Natural killer cell (primary cell): ENCODE data around the gene TSBP1. TPM values are rescaled to one million over a fixed set of nuclear protein-coding genes. Genes with fewer than 3 reads are reported as not detected.

Experiments
- ATAC-seq, 3 donors: fragments of 150-1000 bp in 2 of 3; fragments of 200-7000 bp in 1 of 3; cut with Tn5 transposase; 1 replicate in 1 of 3; 2 replicates in 2 of 3; pipeline ENCODE4 v1.10.0; 2021; ENCODE audit warnings: mild to moderate bottlenecking in 2 of 3, moderate library complexity in 2 of 3
- DNase-seq, 2 donors: peaks; one replicate each; pipeline versions ENCODE4 v3.0.0 to v3.0.0-alpha.2; 2013 to 2021; ENCODE audit warnings: mixed read lengths in 1 of 2
- H3K27ac ChIP-seq: one replicate; pipeline ENCODE4 v1.5.1; 2013; ENCODE audit warnings: mild to moderate bottlenecking, low read length
- H3K27me3 ChIP-seq: one replicate; pipeline ENCODE4 v1.6.1; 2013; ENCODE audit warnings: low read length; ENCODE audit not compliant: control insufficient read depth, insufficient read depth
- H3K36me3 ChIP-seq: one replicate; pipeline ENCODE4 v1.6.1; 2013; ENCODE audit warnings: low read length; ENCODE audit not compliant: control insufficient read depth, insufficient read depth
- H3K4me1 ChIP-seq: one replicate; pipeline ENCODE4 v1.6.1; 2013; ENCODE audit warnings: low read length; ENCODE audit not compliant: control insufficient read depth, insufficient read depth
- H3K4me3 ChIP-seq: one replicate; pipeline ENCODE4 v1.5.1; 2013; ENCODE audit warnings: low read length
- H3K9me3 ChIP-seq: one replicate; pipeline ENCODE4 v1.6.1; 2013; ENCODE audit warnings: low read length; ENCODE audit not compliant: control insufficient read depth, insufficient read depth
- H3K27ac Mint-ChIP-seq, 2 donors: one replicate each; pipeline ENCODE4 v1.8.0; 2022; ENCODE audit warnings: mild to moderate bottlenecking in 2 of 2, mixed read lengths in 2 of 2, moderate library complexity in 1 of 2
- H3K27me3 Mint-ChIP-seq, 2 donors: one replicate each; pipeline ENCODE4 v1.8.0; 2022; ENCODE audit warnings: low read depth in 2 of 2, mixed read lengths in 2 of 2
- H3K36me3 Mint-ChIP-seq: one replicate; pipeline ENCODE4 v1.8.0; 2022; ENCODE audit warnings: mixed read lengths
- H3K4me1 Mint-ChIP-seq, 2 donors: one replicate each; pipeline ENCODE4 v1.8.0; 2022; ENCODE audit warnings: mixed read lengths in 2 of 2
- H3K4me3 Mint-ChIP-seq: one replicate; pipeline ENCODE4 v1.8.0; 2022; ENCODE audit warnings: mild to moderate bottlenecking, moderate library complexity, mixed read lengths
- H3K9me3 Mint-ChIP-seq, 2 donors: one replicate each; pipeline ENCODE4 v1.8.0; 2022; ENCODE audit warnings: mixed read lengths in 2 of 2
- WGBS: methylation state at CpG from one replicate; pipeline ENCODE4 v1.1.7; 2013; ENCODE audit warnings: missing lambda C conversion rate; ENCODE audit not compliant: insufficient coverage; 5-methylcytosine and 5-hydroxymethylcytosine counted together
- intact Hi-C: fragments of 100-400 bp; cut with micrococcal nuclease; formaldehyde crosslinking; loops from one replicate; pipeline ENCODE4 v1.14.2; 2022
- total RNA-seq, 4 donors: library from RNA; stranded (reverse); fragments of 120-200 nt in 1 of 4; gene quantifications; one replicate each; pipeline versions ENCODE4 v1.2.3 to v1.2.4, GENCODE V29; 2013 to 2022
- TF ChIP-seq, protein P1 (sequence below): fragments of 200-600 bp; IDR thresholded peaks from one replicate; pipeline ENCODE4 v1.8.0; 2022; ENCODE audit warnings: antibody characterized with exemption

The TSBP1 gene
- total RNA-seq, 3 donors from 2014 or later (not counting 1 experiment from before 2014, with no cell fraction given): not detected

DNA sequence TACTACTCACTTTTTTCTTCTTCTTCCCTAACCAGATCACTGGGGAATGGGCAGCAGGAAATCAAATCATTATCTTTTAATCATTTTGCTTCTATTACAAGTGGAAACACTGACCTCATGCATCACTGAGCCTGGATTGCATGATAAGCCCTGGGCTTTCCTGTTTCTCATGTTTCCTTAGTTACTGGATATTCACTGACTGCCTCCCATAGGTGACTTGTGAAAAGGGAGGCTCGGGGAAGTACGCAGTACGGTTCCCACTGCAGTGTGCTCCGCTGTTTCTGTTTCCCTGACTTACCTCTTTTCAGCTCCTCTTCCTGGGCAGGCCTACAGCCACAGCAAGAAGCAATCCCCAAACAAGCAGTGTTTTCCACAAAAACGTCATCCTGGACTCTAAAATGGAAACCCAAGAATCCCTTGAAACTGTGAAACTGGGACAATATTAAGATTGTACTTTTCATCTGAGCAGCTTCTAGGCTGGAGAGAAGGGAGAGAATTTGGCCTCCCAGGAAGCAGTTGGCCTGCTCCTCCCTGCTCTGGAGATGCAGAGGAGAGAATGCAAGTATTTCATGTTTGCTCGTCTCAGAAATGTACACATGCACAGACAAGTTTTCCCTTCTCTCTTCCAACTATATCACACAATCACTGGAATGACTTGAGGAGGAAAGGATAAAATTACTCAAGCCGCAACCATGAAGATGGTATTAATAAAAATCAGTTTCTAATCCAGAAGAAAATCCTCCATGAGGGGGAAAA is 22.1 kb upstream of the TSBP1 start:
- Mint-ChIP-seq H3K27ac (no peak overlapping the region), H3K36me3 (no peaks in the 10 kb centered on the region), H3K4me1 (no peaks in the 10 kb centered on the region), H3K9me3 (no peaks in the 10 kb centered on the region), H3K4me3 (no peak overlapping the region), H3K27me3 (peaks cover 18 to 44% of the 10 kb centered on the region in 2 donors)
- Histone ChIP-seq H3K36me3 (no peaks in the 10 kb centered on the region), H3K27ac (no peak overlapping the region), H3K4me3 (no peak overlapping the region), H3K27me3 (no peaks in the 10 kb centered on the region), H3K9me3 (no peaks in the 10 kb centered on the region), H3K4me1 (no peaks in the 10 kb centered on the region)
- TF ChIP-seq, protein P1, sequence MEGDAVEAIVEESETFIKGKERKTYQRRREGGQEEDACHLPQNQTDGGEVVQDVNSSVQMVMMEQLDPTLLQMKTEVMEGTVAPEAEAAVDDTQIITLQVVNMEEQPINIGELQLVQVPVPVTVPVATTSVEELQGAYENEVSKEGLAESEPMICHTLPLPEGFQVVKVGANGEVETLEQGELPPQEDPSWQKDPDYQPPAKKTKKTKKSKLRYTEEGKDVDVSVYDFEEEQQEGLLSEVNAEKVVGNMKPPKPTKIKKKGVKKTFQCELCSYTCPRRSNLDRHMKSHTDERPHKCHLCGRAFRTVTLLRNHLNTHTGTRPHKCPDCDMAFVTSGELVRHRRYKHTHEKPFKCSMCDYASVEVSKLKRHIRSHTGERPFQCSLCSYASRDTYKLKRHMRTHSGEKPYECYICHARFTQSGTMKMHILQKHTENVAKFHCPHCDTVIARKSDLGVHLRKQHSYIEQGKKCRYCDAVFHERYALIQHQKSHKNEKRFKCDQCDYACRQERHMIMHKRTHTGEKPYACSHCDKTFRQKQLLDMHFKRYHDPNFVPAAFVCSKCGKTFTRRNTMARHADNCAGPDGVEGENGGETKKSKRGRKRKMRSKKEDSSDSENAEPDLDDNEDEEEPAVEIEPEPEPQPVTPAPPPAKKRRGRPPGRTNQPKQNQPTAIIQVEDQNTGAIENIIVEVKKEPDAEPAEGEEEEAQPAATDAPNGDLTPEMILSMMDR: no peak
- ATAC-seq (no peak), DNase-seq (no peak)
- intact Hi-C loops: no loop called here
- 27% methylated on average over 5 of the region's 7 CpGs for WGBS

DNA sequence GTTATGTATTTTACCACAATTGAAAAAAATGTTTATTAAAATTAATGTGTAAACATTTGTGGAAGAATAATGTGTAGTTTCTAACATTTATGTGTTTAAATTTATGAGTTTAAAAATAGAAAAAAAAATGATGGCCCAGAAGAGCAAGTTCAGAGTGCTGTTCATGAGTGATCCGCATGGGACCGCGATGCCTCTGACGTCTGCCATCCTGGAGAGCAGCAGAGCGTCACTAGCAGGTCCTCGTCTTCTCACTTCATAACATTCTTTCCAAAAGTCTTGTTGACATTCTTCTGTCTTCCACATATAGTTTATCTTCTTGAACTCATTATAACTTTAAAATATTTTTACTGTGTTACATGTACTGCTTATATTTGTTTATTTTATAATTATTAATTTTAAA is 19.8 kb upstream of the TSBP1 start:
- no peak overlapping the region for H3K4me3 Mint-ChIP-seq

DNA sequence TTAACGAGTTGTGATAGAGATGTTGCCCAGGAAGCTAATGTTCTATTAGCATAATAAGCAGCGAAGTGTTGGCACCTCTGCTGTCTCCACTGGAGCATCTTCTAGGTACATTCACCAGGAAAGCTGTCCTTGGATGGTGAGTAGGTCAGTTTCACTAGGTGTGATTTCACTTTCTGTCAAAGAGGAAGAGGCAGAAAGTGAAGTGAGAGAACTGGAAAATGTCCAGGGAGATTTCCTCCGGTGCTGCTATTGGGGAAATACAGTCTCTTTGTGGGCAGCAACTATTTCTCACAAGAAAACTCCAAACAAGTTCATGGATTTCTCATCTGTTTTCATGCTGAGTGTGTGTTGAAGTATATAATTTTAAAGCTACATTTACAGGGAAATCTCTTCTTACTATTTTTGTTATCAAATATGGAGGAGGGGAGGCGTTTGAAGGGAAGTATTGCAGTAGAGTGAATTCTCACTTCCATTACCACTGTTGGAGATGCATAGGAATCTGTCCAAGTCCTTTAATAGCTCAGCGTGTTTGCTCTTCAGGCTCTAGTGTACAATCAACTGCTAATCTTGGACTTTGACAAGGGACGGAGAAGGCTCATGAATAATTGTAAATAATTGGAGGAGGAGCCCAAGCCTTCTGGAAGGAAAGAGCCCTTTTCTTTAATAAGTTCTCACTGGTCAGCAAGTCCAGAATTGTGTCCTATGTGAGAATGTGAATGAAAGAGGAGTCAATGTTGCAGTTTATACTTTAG is 16.1 kb upstream of the TSBP1 start:
- WGBS: 78% methylated on average over 4 of the region's 6 CpGs
- no peak overlapping the region for H3K27ac Mint-ChIP-seq
- H3K4me3 Mint-ChIP-seq: no peak overlapping the region
- no peaks in the 10 kb centered on the region for H3K36me3 Mint-ChIP-seq
- TF ChIP-seq, protein P1: no peak
- Histone ChIP-seq H3K27me3 (no peaks in the 10 kb centered on the region), H3K36me3 (no peaks in the 10 kb centered on the region), H3K9me3 (no peaks in the 10 kb centered on the region), H3K27ac (no peak overlapping the region), H3K4me3 (no peak overlapping the region), H3K4me1 (no peaks in the 10 kb centered on the region)
- DNase-seq (no peak), ATAC-seq (no peak)
- intact Hi-C loops: no loop called here
- H3K27me3 Mint-ChIP-seq: peaks cover 19 to 33% of the 10 kb centered on the region in 2 donors
- H3K4me1 Mint-ChIP-seq: no peaks in the 10 kb centered on the region
- no peaks in the 10 kb centered on the region for H3K9me3 Mint-ChIP-seq

More for the DNA sequence above, 19.8 kb upstream of the TSBP1 start:
- no peak overlapping the region for H3K27ac ChIP-seq
- H3K9me3 ChIP-seq: no peaks in the 10 kb centered on the region
- H3K36me3 Mint-ChIP-seq: no peaks in the 10 kb centered on the region
- H3K27ac Mint-ChIP-seq: no peak overlapping the region
- intact Hi-C loops: no loop called here
- H3K4me1 ChIP-seq: no peaks in the 10 kb centered on the region
- TF ChIP-seq, protein P1: no peak
- ATAC-seq: no peak
- no peak overlapping the region for H3K4me3 ChIP-seq
- no peaks in the 10 kb centered on the region for H3K4me1 Mint-ChIP-seq
- H3K36me3 ChIP-seq: no peaks in the 10 kb centered on the region
- H3K27me3 Mint-ChIP-seq: peaks cover 25 to 52% of the 10 kb centered on the region in 2 donors
- no peaks in the 10 kb centered on the region for H3K9me3 Mint-ChIP-seq
- WGBS: 98% methylated on average over 6 of the region's 6 CpGs
- no peak for DNase-seq
- H3K27me3 ChIP-seq: no peaks in the 10 kb centered on the region
